Stimulated activated CD4-positive, alpha-beta T cell treated with anti-CD3 and anti-CD28 coated beads, Interleukin-4, amount 100 ng/mL, for 1 hour (primary cell): Measurements from ENCODE around the gene FOXF1.
A peak's percentile ranks its signal among the peaks of the same experiment; 100 is the strongest.

Experiments used
- DNase-seq: peaks from one replicate; pipeline ENCODE4 v3.0.0-alpha.2; 2020

FOXF1 gene

DNA sequence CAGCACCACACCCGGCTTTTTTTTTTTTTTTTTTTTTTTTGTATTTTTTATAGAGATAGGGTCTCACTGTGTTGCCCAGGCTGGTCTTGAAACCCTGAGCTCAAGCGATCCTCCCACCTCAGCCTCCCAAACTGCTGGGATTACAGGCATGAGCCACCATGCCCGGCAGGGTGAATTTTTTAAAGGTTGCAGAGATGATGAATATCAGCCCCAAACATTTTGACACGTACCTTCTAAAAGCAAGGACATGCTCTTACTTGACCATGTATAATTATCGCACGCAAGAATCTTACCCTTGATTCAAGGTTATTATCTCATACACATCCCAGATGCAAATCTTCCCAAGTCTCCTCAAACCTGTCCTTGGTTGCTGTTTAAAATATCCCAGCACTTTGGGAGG lies 52.0 kb downstream of the FOXF1 start:
- DNase-seq: no peak

DNA sequence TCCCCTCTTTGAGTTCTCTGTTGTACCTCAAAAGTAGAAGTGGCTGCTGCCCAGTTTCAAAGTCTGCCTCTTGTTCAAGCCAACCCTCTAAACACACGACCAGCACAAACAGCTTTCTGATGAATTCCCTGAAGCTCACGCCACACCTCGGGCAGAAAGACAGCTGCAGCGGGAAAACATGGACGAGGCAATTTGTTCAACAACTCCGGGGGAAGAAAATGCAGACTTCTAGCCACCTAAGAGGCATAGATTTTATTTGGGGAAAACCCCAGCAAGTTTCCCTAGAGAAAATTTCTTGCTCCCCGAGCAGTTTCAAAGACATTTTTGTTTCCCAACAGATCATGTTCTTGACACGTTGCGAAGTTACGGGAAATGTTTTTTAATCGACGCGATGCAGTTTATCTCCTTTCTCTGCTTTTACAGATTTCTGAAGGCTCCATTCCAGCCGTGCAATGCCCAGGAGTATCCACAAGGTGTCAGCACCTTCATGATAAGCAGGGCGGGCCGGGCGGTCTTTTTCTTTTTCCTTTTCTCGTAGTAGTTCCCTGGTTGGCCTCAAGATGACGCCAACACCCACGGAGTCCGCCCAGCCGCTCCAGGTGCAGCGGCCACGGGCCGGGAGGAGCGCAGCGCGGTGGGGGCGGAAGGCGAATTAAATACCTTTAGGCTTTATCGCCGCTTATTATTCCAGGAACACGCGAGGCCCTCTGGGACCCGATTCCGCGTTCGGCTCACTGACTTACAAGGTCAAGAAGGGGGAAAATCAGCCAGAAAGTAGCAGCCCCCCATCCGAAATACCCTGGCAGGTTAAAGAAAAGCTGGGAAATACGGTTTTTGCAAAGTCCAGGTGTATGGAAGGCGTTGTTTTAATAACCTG lies 53.4 kb downstream of the FOXF1 start:
- DNase-seq: peak; percentile 83
